SH-SY5Y (cell line): ENCODE data around the gene CFAP45.

Source experiments
- GATA2 ChIP-seq: IDR thresholded peaks from 2 replicates; pipeline ENCODE4 v1.6.1; 2011; ENCODE audit warnings: mild to moderate bottlenecking, low read depth, low read length
- GATA3 ChIP-seq: IDR thresholded peaks from 2 replicates; pipeline ENCODE4 v1.6.1; 2011; ENCODE audit warnings: low read depth, mild to moderate bottlenecking, low read length, moderate library complexity

CFAP45 gene

GRCh38 chr1:159869607-159870006 is 30.4 kb downstream of the CFAP45 start:
- TF ChIP-seq GATA3 = no peak
- TF ChIP-seq GATA2 = no peak

- no peak for TF ChIP-seq GATA3
- no peak for TF ChIP-seq GATA2
Observed at GRCh38 chr1:159869173-159869572, 30.8 kb downstream of the CFAP45 start.

- no peak for TF ChIP-seq GATA3
- TF ChIP-seq GATA2 = no peak
Observed at GRCh38 chr1:159868766-159869165, 31.2 kb downstream of the CFAP45 start.

GRCh38 chr1:159867664-159868026 is 32.3 kb downstream of the CFAP45 start:
- TF ChIP-seq GATA3 (no peak), GATA2 (no peak)

- TF ChIP-seq GATA3 (no peak), GATA2 (no peak)
Observed at GRCh38 chr1:159866905-159867663, 32.9 kb downstream of the CFAP45 start.

GRCh38 chr1:159866066-159866465 is 33.9 kb downstream of the CFAP45 start:
- TF ChIP-seq GATA2 (no peak), GATA3 (no peak)

- TF ChIP-seq GATA2 (no peak), GATA3 (no peak)
Observed at GRCh38 chr1:159864262-159864661, 35.7 kb downstream of the CFAP45 start.

- TF ChIP-seq GATA2 (no peak), GATA3 (no peak)
Observed at GRCh38 chr1:159862557-159862956, 37.4 kb downstream of the CFAP45 start, which contains the start of gene VSIG8. Gene VSIG8 (minus strand): TSS chr1:159862657. CDS start chr1:159862521, 136 bp downstream.

GRCh38 chr1:159862031-159862430 is 37.9 kb downstream of the CFAP45 start:
- TF ChIP-seq GATA2 = no peak
- no peak for TF ChIP-seq GATA3

GRCh38 chr1:159861218-159861617 is 38.7 kb downstream of the CFAP45 start:
- TF ChIP-seq GATA3 (no peak), GATA2 (no peak)

- no peak for TF ChIP-seq GATA3
- peak; percentile 69 for TF ChIP-seq GATA2
Observed at GRCh38 chr1:159860456-159860855, 39.5 kb downstream of the CFAP45 start.

GRCh38 chr1:159859767-159860322 is 40.1 kb downstream of the CFAP45 start:
- TF ChIP-seq GATA2 (no peak), GATA3 (no peak)

GRCh38 chr1:159857889-159858288 is 42.1 kb downstream of the CFAP45 start:
- no peak for TF ChIP-seq GATA3
- TF ChIP-seq GATA2 = no peak

- TF ChIP-seq GATA3 (no peak), GATA2 (no peak)
Observed at GRCh38 chr1:159856576-159856975, 43.4 kb downstream of the CFAP45 start.

GRCh38 chr1:159855709-159856108 is 44.3 kb downstream of the CFAP45 start:
- no peak for TF ChIP-seq GATA2
- TF ChIP-seq GATA3 = no peak
